GM12874 (cell line): Measurements from ENCODE around the gene ACAA2.

Source experiments
- TF ChIP-seq, protein P1 (sequence below): IDR thresholded peaks from 2 replicates; pipeline ENCODE4 v1.5.1; 2011; ENCODE audit warnings: low read depth, mild to moderate bottlenecking, control low read depth, low read length, moderate library complexity; ENCODE audit not compliant: insufficient read depth

ACAA2 gene

GRCh38 chr18:49843778-49844625 lies 30.7 kb upstream of the ACAA2 start:
- TF ChIP-seq, protein P1, sequence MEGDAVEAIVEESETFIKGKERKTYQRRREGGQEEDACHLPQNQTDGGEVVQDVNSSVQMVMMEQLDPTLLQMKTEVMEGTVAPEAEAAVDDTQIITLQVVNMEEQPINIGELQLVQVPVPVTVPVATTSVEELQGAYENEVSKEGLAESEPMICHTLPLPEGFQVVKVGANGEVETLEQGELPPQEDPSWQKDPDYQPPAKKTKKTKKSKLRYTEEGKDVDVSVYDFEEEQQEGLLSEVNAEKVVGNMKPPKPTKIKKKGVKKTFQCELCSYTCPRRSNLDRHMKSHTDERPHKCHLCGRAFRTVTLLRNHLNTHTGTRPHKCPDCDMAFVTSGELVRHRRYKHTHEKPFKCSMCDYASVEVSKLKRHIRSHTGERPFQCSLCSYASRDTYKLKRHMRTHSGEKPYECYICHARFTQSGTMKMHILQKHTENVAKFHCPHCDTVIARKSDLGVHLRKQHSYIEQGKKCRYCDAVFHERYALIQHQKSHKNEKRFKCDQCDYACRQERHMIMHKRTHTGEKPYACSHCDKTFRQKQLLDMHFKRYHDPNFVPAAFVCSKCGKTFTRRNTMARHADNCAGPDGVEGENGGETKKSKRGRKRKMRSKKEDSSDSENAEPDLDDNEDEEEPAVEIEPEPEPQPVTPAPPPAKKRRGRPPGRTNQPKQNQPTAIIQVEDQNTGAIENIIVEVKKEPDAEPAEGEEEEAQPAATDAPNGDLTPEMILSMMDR, result no peak

- TF ChIP-seq, protein P1, result no peak
Measured at GRCh38 chr18:49843131-49843530, 29.8 kb upstream of the ACAA2 start.

DNA sequence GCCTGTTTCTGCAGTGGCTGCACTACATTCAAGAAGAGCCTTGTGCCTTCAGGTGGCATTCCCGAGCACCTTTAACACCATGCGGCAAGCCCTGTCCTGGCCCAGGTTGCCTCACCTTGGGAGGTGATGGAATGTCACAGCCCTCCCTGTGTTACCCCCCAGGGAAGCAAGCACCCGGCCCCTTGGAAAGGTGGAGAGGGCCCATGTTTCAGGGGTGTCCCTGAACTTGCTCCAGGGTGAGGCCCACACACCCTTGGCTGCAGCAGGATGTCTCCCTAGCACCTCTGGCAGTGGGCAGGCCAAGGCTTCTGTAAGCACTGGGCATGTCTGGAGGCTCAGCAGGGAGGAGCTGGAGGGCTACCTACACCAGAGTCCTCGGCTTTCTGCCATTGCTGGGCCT lies 29.3 kb upstream of the ACAA2 start:
- TF ChIP-seq, protein P1, result no peak

- TF ChIP-seq, protein P1, result no peak
Measured at GRCh38 chr18:49841236-49842217, 28.2 kb upstream of the ACAA2 start.

DNA sequence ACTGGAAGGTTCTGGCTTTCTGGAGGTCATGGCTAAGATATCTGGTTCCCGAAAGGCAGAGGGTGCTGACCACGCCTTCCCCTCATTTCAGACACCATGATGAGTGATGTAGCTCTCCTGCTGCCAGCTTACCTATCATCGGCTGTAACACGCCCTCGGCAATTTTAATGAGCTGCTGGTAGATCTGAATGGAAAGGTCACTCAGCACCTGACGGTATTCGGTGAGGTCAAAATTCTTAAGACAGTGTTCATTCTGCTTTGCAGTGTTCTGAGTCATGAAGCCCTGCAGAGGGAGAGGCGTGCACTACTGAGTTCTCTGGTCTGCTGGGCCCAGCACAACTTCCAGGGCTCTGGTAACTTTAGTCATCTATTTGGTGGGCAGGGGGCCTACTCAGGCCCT lies 25.7 kb upstream of the ACAA2 start:
- TF ChIP-seq, protein P1, result no peak

- TF ChIP-seq, protein P1, result no peak
Measured at GRCh38 chr18:49838381-49838780, 25.0 kb upstream of the ACAA2 start.

- TF ChIP-seq, protein P1, result no peak
Measured at GRCh38 chr18:49837889-49838288, 24.6 kb upstream of the ACAA2 start.
